H1 (cell line): ENCODE measurements around the gene KRT222. TPM values are rescaled to one million over a fixed set of nuclear protein-coding genes. Genes with fewer than 3 reads are reported as not detected.
A peak's percentile ranks its signal among the peaks of the same experiment; 100 is the strongest.

ENCODE experiments used
- CTCF ChIA-PET: fragments of 300-600 bp; sonication (Branson Sonifier 250); formaldehyde crosslinking; loops from one replicate; lab custom pipeline; 2021; ENCODE audit not compliant: partially characterized antibody; lab: Charles Lee
- POLR2A ChIA-PET: fragments of 300-600 bp; sonication (Branson Sonifier 250); formaldehyde crosslinking; loops from one replicate; lab custom pipeline; 2021; ENCODE audit warnings: inconsistent platforms; ENCODE audit not compliant: partially characterized antibody; lab: Charles Lee
- DNase-seq, 2 experiments: peaks; one replicate each; pipeline versions ENCODE4 v3.0.0 to v3.0.0-alpha.2; 2010 to 2022; ENCODE audit warnings: low spot score in 2 of 2, low read depth in 1 of 2, mixed read lengths in 1 of 2
- FAIRE-seq: peaks from 2 replicates; lab custom pipeline; 2011; peaks lifted over from hg19 to GRCh38; lab: Jason Lieb, UNC
- H2AFZ ChIP-seq: 2 replicates; pipeline ENCODE4 v1.8.1; 2012; ENCODE audit warnings: low read length, inconsistent platforms
- H2AK5ac ChIP-seq: 2 replicates; pipeline ENCODE4 v1.6.1; 2013; ENCODE audit warnings: low read depth, low read length
- H2BK120ac ChIP-seq: replicated peaks from 2 replicates; pipeline ENCODE3; 2013; ENCODE audit warnings: low read depth, low read length, inconsistent platforms
- H2BK12ac ChIP-seq: 2 replicates; pipeline ENCODE4 v1.6.1; 2013; ENCODE audit warnings: low read depth, low read length
- H2BK15ac ChIP-seq: 2 replicates; pipeline ENCODE4 v1.6.1; 2013; ENCODE audit warnings: low read length
- H2BK20ac ChIP-seq: 2 replicates; pipeline ENCODE4 v1.6.1; 2013; ENCODE audit warnings: low read length
- H2BK5ac ChIP-seq: 2 replicates; pipeline ENCODE4 v1.6.1; 2013; ENCODE audit warnings: low read depth, low read length
- H3K14ac ChIP-seq: 2 replicates; pipeline ENCODE4 v1.6.1; 2013; ENCODE audit warnings: inconsistent platforms; ENCODE audit not compliant: insufficient read length
- H3K18ac ChIP-seq: 2 replicates; pipeline ENCODE4 v1.6.1; 2013; ENCODE audit warnings: low read length; ENCODE audit errors: extremely low read depth
- H3K23ac ChIP-seq: 2 replicates; pipeline ENCODE4 v1.6.1; 2013; ENCODE audit warnings: inconsistent platforms; ENCODE audit not compliant: insufficient read length
- H3K23me2 ChIP-seq: 2 replicates; pipeline ENCODE4 v1.6.1; 2013; ENCODE audit warnings: low read depth, low read length
- H3K27ac ChIP-seq: 2 replicates; pipeline ENCODE4 v1.6.1; 2011; ENCODE audit warnings: low read depth, low read length, inconsistent platforms
- H3K27me3 ChIP-seq, 4 experiments: replicated peaks in 1 of 4; 1 replicate in 1 of 4; 2 replicates in 3 of 4; pipeline versions ENCODE4 v1.6.1 to v1.8.1; 2011 to 2013; ENCODE audit warnings: low read length in 3 of 4, mild to moderate bottlenecking in 3 of 4, inconsistent platforms in 2 of 4, mixed read lengths in 2 of 4, moderate library complexity in 1 of 4; ENCODE audit not compliant: control insufficient read depth in 3 of 4, insufficient read depth in 3 of 4; ENCODE audit errors: extremely low read depth in 1 of 4
- H3K36me3 ChIP-seq, 4 experiments: 2 replicates each; pipeline versions ENCODE4 v1.6.1 to v1.8.1; 2011 to 2013; ENCODE audit warnings: mild to moderate bottlenecking in 4 of 4, low read length in 3 of 4, moderate library complexity in 2 of 4, control low read depth in 1 of 4, inconsistent platforms in 1 of 4; ENCODE audit not compliant: insufficient read depth in 4 of 4, control insufficient read depth in 2 of 4
- H3K4ac ChIP-seq: replicated peaks from 2 replicates; pipeline ENCODE3; 2013; ENCODE audit warnings: low read length, low read depth, mixed read lengths, inconsistent platforms; ENCODE audit not compliant: insufficient read length
- H3K4me1 ChIP-seq, 4 experiments: replicated peaks in 1 of 4; 1 replicate in 1 of 4; 2 replicates in 3 of 4; pipeline versions ENCODE4 v1.6.1 to v1.8.1; 2011 to 2013; ENCODE audit warnings: low read length in 3 of 4, inconsistent platforms in 2 of 4, mixed read lengths in 1 of 4; ENCODE audit not compliant: insufficient read depth in 4 of 4, control insufficient read depth in 3 of 4
- H3K4me2 ChIP-seq, 2 experiments: 2 replicates each; pipeline versions ENCODE4 v1.6.1 to v1.8.1; 2011 to 2013; ENCODE audit warnings: low read depth in 2 of 2, low read length in 2 of 2, control low read depth in 1 of 2, inconsistent platforms in 1 of 2, mild to moderate bottlenecking in 1 of 2; ENCODE audit not compliant: insufficient read depth in 1 of 2
- H3K4me3 ChIP-seq, 4 experiments: fragments of 200-600, 300-600 bp in 1 of 4; sonication (generic), shearing (Covaris generic), sonication (Bioruptor Twin) in 1 of 4; 2 replicates each; pipeline versions ENCODE4 v1.5.1 to v1.8.1; 2011 to 2016; ENCODE audit warnings: low read length in 4 of 4, low read depth in 3 of 4, control low read depth in 2 of 4, inconsistent platforms in 2 of 4, mild to moderate bottlenecking in 2 of 4, mixed read lengths in 1 of 4, moderate library complexity in 1 of 4; ENCODE audit not compliant: insufficient read depth in 2 of 4; ENCODE audit errors: extremely low read depth in 1 of 4
- H3K56ac ChIP-seq: replicated peaks from 2 replicates; pipeline ENCODE3; 2013; ENCODE audit warnings: low read depth, mild to moderate bottlenecking, mixed read lengths, low read length, inconsistent platforms; ENCODE audit not compliant: insufficient read length
- H3K79me1 ChIP-seq: 2 replicates; pipeline ENCODE4 v1.6.1; 2013; ENCODE audit warnings: low read depth, low read length, control low read depth
- H3K79me2 ChIP-seq, 2 experiments: 2 replicates each; pipeline versions ENCODE4 v1.6.1 to v1.8.1; 2012 to 2013; ENCODE audit warnings: low read length in 2 of 2, mild to moderate bottlenecking in 2 of 2, inconsistent platforms in 1 of 2; ENCODE audit not compliant: insufficient read depth in 2 of 2, control insufficient read depth in 1 of 2
- H3K9ac ChIP-seq, 4 experiments: replicated peaks in 1 of 4; 1 replicate in 1 of 4; 2 replicates in 3 of 4; pipeline versions ENCODE4 v1.6.1 to v1.8.1; 2011 to 2013; ENCODE audit warnings: low read depth in 3 of 4, low read length in 3 of 4, control low read depth in 2 of 4, mild to moderate bottlenecking in 2 of 4, moderate library complexity in 2 of 4, inconsistent platforms in 1 of 4; ENCODE audit errors: extremely low read depth in 1 of 4
- H3K9me3 ChIP-seq, 2 experiments: 2 replicates each; pipeline versions ENCODE4 v1.6.1 to v1.8.1; 2012 to 2013; ENCODE audit warnings: mild to moderate bottlenecking in 2 of 2, moderate library complexity in 2 of 2, control low read depth in 1 of 2, inconsistent platforms in 1 of 2, low read depth in 1 of 2, low read length in 1 of 2, mixed read lengths in 1 of 2; ENCODE audit not compliant: insufficient read depth in 2 of 2
- H4K20me1 ChIP-seq, 2 experiments: replicated peaks in 1 of 2; 2 replicates each; pipeline versions ENCODE3 to v1.8.1; 2011 to 2013; ENCODE audit warnings: inconsistent platforms in 2 of 2, low read length in 2 of 2, mild to moderate bottlenecking in 1 of 2; ENCODE audit not compliant: insufficient read depth in 2 of 2, control insufficient read depth in 1 of 2
- H4K5ac ChIP-seq: 2 replicates; pipeline ENCODE4 v1.6.1; 2013; ENCODE audit warnings: low read length, low read depth, mixed read lengths, inconsistent platforms; ENCODE audit not compliant: insufficient read length
- H4K8ac ChIP-seq: 2 replicates; pipeline ENCODE4 v1.8.0; 2013; ENCODE audit warnings: mild to moderate bottlenecking, moderate library complexity, low read length, inconsistent platforms; ENCODE audit not compliant: insufficient read depth; ENCODE audit errors: extremely low read depth
- H4K91ac ChIP-seq: replicated peaks from 2 replicates; pipeline ENCODE3; 2013; ENCODE audit warnings: low read length, mixed read lengths, inconsistent platforms; ENCODE audit not compliant: insufficient read length
- CREB1 ChIP-seq: IDR thresholded peaks from 2 replicates; pipeline ENCODE4 v1.6.1; 2012; ENCODE audit warnings: inconsistent platforms
- EGR1 ChIP-seq: IDR thresholded peaks from 2 replicates; pipeline ENCODE4 v1.6.1; 2011; ENCODE audit warnings: low read depth, low read length, borderline replicate concordance
- EP300 ChIP-seq, 2 experiments: IDR thresholded peaks; 1 replicate in 1 of 2; 2 replicates in 1 of 2; pipeline ENCODE4 v1.6.1; 2011 to 2012; ENCODE audit warnings: low read depth in 2 of 2, low read length in 2 of 2, mild to moderate bottlenecking in 2 of 2, borderline replicate concordance in 1 of 2, inconsistent platforms in 1 of 2, moderate library complexity in 1 of 2
- FOSL1 ChIP-seq: IDR thresholded peaks from 2 replicates; pipeline ENCODE4 v1.6.1; 2011; ENCODE audit warnings: mild to moderate bottlenecking, low read depth, low read length, moderate library complexity; ENCODE audit not compliant: insufficient read depth
- GTF2F1 ChIP-seq: IDR thresholded peaks from 2 replicates; pipeline ENCODE4 v1.6.1; 2012; ENCODE audit warnings: low read depth, low read length, improper control_type of control experiment, borderline replicate concordance
- POLR2AphosphoS5 ChIP-seq: IDR thresholded peaks from 2 replicates; pipeline ENCODE4 v1.6.1; 2011; ENCODE audit warnings: low read depth, low read length
- SUZ12 ChIP-seq: fragments of 200-600 bp; sonication (generic); IDR thresholded peaks from 2 replicates; pipeline ENCODE4 v1.6.1; 2012; ENCODE audit warnings: mild to moderate bottlenecking, inconsistent platforms, low read length, moderate library complexity, mixed read lengths
- TEAD4 ChIP-seq: IDR thresholded peaks from 2 replicates; pipeline ENCODE4 v1.6.1; 2012; ENCODE audit warnings: low read depth, low read length, inconsistent platforms, mixed read lengths
- ZNF274 ChIP-seq: IDR thresholded peaks from 2 replicates; pipeline ENCODE4 v1.7.0; 2012; ENCODE audit warnings: low read length, borderline replicate concordance; ENCODE audit errors: extremely low read depth
- WGBS, 2 experiments: shearing (Covaris generic) in 1 of 2; methylation state at CpG; one replicate each; pipeline versions ENCODE4 v1.1.6 to v1.1.7; 2013 to 2015; ENCODE audit warnings: low lambda C conversion rate in 2 of 2, mixed read lengths in 2 of 2, inconsistent platforms in 1 of 2, low coverage in 1 of 2, missing lambda C conversion rate in 1 of 2; ENCODE audit not compliant: insufficient replicate concordance in 2 of 2, insufficient coverage in 1 of 2, insufficient read length in 1 of 2; ENCODE audit errors: extremely low coverage in 1 of 2, missing lambda C conversion rate in 1 of 2; 5-methylcytosine and 5-hydroxymethylcytosine counted together
- polyA plus RNA-seq, 7 experiments: library from polyadenylated mRNA; depleted of rRNA in 3 of 7; stranded (reverse) in 5 of 7; unstranded in 2 of 7; fragments of >200 nt in 5 of 7; fragments of 200-250 nt in 2 of 7; gene quantifications; 1 replicate in 5 of 7; 2 replicates in 1 of 7; 4 replicates in 1 of 7; pipeline versions ENCODE4 v1.2.1 to v1.2.3, GENCODE V29; 2011 to 2013; ENCODE audit warnings: missing spikeins in 2 of 7, mixed read lengths in 2 of 7
- total RNA-seq: library from RNA; stranded (reverse); fragmentation: NEBNext Ultra II Directional; extraction: Animal tissue kit (Norgen Biotek cat#: 25700); gene quantifications from 2 replicates; pipeline ENCODE4 v1.2.1, GENCODE V29; 2021
- TF ChIP-seq, protein P1 (sequence below), 3 experiments: IDR thresholded peaks; 1 replicate in 2 of 3; 2 replicates in 1 of 3; pipeline versions ENCODE4 v1.5.1 to v1.6.1; 2011; ENCODE audit warnings: low read length in 3 of 3, mild to moderate bottlenecking in 3 of 3, inconsistent platforms in 2 of 3, low read depth in 1 of 3, moderate library complexity in 1 of 3; ENCODE audit not compliant: insufficient read depth in 1 of 3; ENCODE audit errors: control extremely low read depth in 1 of 3
- TF ChIP-seq, protein P2 (sequence below): IDR thresholded peaks from 2 replicates; pipeline ENCODE4 v1.6.1; 2012; ENCODE audit warnings: inconsistent platforms

KRT222 gene
- total and polyA plus RNA-seq, 2 of the 8 experiments (the other 6 are each of a cell fraction or from before 2014, with no cell fraction given), result 0.08 to 0.61 TPM

DNA sequence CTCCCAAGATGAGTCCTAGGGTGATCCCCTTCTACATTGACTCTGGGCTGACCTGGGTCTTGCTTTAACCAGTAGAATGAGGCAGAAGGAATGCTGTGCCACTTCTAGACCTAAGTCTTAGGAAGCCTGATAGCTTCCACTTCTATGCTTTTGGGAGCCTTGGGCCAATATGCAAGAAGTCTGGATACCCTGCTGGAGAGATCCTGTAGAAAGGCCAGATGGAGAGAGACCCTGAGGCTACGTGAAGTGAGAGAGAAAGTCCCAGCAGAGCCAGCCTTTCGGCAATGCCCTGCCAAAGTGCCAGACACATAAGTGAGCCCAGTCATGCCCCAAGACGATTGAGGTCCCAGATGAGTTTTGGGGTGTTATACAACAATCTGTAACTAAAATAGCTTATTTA, 1.7 kb downstream of the KRT222 start:
- Histone ChIP-seq H3K23ac (no peak overlapping the region), H2AFZ (peak overlapping the region; percentile 68), H3K79me1 (no peaks in the 10 kb centered on the region), H2BK15ac (no peak overlapping the region), H3K4me3 (no peak overlapping the region), H3K36me3 (no peaks in the 10 kb centered on the region), H2BK20ac (no peak overlapping the region; the same call in 1 of the 2 replicates), H3K27me3 (no peaks in the 10 kb centered on the region), H2BK120ac (peak overlapping the region; percentile 33), H4K20me1 (no peaks in the 10 kb centered on the region), H3K27ac (no peak overlapping the region), H4K8ac (no peak overlapping the region), H3K23me2 (no peaks in the 10 kb centered on the region), H3K18ac (no peak overlapping the region), H2AK5ac (no peak overlapping the region), H3K4me2 (no peak overlapping the region), H4K91ac (no peak overlapping the region), H3K9ac (no peak overlapping the region), H3K56ac (no peak overlapping the region), H3K4ac (no peak overlapping the region), H2BK5ac (no peak overlapping the region), H3K4me1 (peaks cover 0 to 2% (median 0%) of the 10 kb centered on the region in 4 experiments; a peak in 2 of 7 replicates), H3K9me3 (no peaks in the 10 kb centered on the region), H3K14ac (no peak overlapping the region), H3K79me2 (no peaks in the 10 kb centered on the region), H2BK12ac (no peak overlapping the region), H4K5ac (no peak overlapping the region)
- TF ChIP-seq GTF2F1 (no peak), EP300 (IDR thresholded peaks at IDR 0.05; ENCODE audit: borderline replicate concordance in 1 of 2, low read depth in 2 of 2, low read length in 2 of 2) (no peak), FOSL1 (no peak), ZNF274 (no peak), SUZ12 (no peak), TEAD4 (no peak), POLR2AphosphoS5 (no peak), EGR1 (no peak), CREB1 (no peak)
- TF ChIP-seq, protein P1, sequence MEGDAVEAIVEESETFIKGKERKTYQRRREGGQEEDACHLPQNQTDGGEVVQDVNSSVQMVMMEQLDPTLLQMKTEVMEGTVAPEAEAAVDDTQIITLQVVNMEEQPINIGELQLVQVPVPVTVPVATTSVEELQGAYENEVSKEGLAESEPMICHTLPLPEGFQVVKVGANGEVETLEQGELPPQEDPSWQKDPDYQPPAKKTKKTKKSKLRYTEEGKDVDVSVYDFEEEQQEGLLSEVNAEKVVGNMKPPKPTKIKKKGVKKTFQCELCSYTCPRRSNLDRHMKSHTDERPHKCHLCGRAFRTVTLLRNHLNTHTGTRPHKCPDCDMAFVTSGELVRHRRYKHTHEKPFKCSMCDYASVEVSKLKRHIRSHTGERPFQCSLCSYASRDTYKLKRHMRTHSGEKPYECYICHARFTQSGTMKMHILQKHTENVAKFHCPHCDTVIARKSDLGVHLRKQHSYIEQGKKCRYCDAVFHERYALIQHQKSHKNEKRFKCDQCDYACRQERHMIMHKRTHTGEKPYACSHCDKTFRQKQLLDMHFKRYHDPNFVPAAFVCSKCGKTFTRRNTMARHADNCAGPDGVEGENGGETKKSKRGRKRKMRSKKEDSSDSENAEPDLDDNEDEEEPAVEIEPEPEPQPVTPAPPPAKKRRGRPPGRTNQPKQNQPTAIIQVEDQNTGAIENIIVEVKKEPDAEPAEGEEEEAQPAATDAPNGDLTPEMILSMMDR (IDR thresholded peaks at IDR 0.05; ENCODE audit: control extremely low read depth in 1 of 3, insufficient read depth in 1 of 3, low read depth in 1 of 3, low read length in 3 of 3), result no peak
- TF ChIP-seq, protein P2, sequence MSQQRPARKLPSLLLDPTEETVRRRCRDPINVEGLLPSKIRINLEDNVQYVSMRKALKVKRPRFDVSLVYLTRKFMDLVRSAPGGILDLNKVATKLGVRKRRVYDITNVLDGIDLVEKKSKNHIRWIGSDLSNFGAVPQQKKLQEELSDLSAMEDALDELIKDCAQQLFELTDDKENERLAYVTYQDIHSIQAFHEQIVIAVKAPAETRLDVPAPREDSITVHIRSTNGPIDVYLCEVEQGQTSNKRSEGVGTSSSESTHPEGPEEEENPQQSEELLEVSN, result no peak
- ChIA-PET POLR2A (interaction anchor here (0.9 to 1.2 kb wide), 2 partner anchors 11 to 16 kb away, joined by 3 to 7 read pairs; partner anchors contain the start of gene SMARCE1), CTCF (interaction anchor here (0.8 to 0.9 kb wide), 3 partner anchors 9 to 43 kb away, joined by 3 read pairs; no protein-coding TSS in a partner anchor)
- WGBS, 2 experiments, result 87% methylated on average over 3 of the region's 3 CpGs; no CpG with 5 or more reads in 1 of the 2 experiments
- FAIRE-seq (no peak), DNase-seq (no peak)
